GM23338 (cell line): Measurements from ENCODE around the gene CCN2.

Experiments
- CTCF ChIP-seq, 2 experiments: fragments of 200-600 bp in 1 of 2; sonication (generic) in 1 of 2; conservative IDR thresholded peaks; 2 replicates each; pipeline versions ENCODE4 v1.5.1 to v1.6.1; 2016 to 2017; ENCODE audit warnings: antibody characterized with exemption in 2 of 2, low read depth in 2 of 2, mild to moderate bottlenecking in 2 of 2, moderate library complexity in 1 of 2
- EZH2 ChIP-seq: fragments of 200-600 bp; sonication (generic); IDR thresholded peaks from one replicate; pipeline ENCODE4 v1.8.0; 2017; ENCODE audit warnings: antibody characterized with exemption, mild to moderate bottlenecking, low read depth; ENCODE audit not compliant: unreplicated experiment

DNA sequence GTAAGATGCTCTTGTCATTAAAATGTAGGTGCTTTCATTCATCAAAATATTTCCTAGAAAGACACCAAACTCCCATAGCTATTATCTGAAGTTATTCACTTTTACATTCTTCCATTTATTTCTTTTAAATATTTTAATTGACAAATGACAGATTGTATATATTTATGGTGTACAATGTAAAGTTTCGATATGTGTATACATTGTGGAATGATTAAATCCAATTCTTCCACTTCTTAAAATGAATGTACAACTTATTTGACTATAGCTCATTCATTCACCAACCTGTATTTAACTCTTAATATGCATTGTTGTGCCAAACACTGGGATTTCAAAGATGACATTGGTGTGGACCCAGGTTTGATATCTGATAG, 41.0 kb downstream of the CCN2 start:
- TF ChIP-seq CTCF (conservative IDR thresholded peaks at IDR 0.05; ENCODE audit: low read depth in 2 of 2), result no peak
- TF ChIP-seq EZH2, result no peak
